ENCODE measurements around the gene MOB3B.
"Not testable (repeated sequence)": the region's sequence is repeated elsewhere in the genome, so short reads cannot be mapped to it uniquely, and the experiment has no call there.

MOB3B gene

DNA sequence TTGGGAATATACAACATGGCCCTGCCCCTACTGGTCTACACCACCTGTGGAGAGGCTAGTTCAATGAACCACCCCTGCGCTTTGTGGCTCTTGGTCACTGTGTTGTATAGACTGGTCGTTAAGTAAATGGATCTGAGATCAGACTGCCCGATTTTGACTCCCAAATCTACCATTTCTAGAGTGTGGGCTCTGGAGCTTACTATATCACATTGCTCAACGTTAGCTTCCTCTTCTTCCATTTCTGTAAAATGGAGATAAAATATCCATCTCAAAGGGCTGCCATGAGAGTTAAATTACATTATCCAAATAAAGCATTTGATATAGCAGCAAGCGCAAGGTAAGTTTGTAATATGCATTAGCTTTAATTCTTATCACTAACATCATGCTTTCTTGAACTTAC lies 58.2 kb downstream of the MOB3B start:
- TF ChIP-seq, protein P1, sequence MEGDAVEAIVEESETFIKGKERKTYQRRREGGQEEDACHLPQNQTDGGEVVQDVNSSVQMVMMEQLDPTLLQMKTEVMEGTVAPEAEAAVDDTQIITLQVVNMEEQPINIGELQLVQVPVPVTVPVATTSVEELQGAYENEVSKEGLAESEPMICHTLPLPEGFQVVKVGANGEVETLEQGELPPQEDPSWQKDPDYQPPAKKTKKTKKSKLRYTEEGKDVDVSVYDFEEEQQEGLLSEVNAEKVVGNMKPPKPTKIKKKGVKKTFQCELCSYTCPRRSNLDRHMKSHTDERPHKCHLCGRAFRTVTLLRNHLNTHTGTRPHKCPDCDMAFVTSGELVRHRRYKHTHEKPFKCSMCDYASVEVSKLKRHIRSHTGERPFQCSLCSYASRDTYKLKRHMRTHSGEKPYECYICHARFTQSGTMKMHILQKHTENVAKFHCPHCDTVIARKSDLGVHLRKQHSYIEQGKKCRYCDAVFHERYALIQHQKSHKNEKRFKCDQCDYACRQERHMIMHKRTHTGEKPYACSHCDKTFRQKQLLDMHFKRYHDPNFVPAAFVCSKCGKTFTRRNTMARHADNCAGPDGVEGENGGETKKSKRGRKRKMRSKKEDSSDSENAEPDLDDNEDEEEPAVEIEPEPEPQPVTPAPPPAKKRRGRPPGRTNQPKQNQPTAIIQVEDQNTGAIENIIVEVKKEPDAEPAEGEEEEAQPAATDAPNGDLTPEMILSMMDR (IDR thresholded peaks at IDR 0.05; ENCODE audit: low read depth, low read length), result no peak
- no peak for DNase-seq (ENCODE audit: low read depth, low spot score)
- in situ Hi-C loops (cut with HindIII; ENCODE audit: low sequenced_read_pairs), result no loop called here
- H3K4me3 ChIP-seq (ENCODE audit: low read depth, low read length), result no peak overlapping the region

DNA sequence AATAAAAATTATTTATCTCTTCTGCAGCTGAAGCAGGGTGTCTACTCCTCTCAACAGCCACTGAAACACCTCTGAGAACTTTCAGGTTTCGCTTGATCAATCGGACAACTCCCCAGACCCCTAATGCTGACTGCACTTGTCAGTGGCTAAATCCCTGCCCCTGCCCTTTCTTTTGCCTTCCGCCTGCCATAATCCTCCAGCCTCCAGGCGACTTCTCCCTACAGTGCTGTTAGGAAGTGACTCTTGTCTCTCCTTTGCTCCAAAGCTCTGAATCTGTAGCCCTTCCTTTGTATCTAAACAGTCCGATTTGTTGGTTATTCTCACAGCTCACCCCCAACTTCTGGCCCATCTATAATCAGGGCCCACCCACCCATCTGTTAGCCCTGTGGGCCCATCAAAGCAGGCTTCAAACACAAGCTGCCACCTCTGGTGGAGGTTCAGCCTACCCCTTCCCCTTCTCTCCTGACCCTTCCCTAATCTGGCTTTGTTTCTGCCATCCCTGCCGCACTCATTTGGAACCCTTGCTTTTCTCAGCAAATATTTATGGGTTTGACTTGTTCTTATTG lies 59.2 kb downstream of the MOB3B start:
- in situ Hi-C loops (cut with HindIII; ENCODE audit: low sequenced_read_pairs), result no loop called here

DNA sequence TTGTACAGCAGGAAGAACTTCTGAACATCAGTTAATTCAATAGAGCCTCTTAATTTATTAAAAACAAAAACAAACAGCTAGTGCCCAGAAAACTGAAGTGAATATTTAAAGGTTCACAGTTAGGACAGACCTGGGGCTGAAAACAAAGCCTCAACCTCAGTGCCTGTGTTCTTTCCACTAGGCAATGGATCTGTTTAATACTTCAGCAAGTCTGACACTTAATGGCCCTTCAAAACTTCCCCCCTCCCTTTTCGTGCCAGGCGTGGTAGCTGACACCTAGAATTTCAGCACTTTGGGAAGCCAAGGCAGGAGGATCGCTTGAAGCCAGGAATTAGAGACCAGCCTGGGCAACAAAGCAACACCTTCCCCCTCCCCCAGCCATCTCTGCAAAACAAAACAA lies 60.1 kb downstream of the MOB3B start:
- TF ChIP-seq, protein P1 (IDR thresholded peaks at IDR 0.05; ENCODE audit: low read depth, low read length), result no peak
- no peak for DNase-seq (ENCODE audit: low read depth, low spot score)
- in situ Hi-C loops (cut with HindIII; ENCODE audit: low sequenced_read_pairs), result no loop called here
- no peak overlapping the region for H3K4me3 ChIP-seq (ENCODE audit: low read depth, low read length)

More for the DNA sequence above, 59.2 kb downstream of the MOB3B start:
- TF ChIP-seq, protein P1 (IDR thresholded peaks at IDR 0.05; ENCODE audit: low read depth, low read length), result no peak
- no peak overlapping the region for H3K4me3 ChIP-seq (ENCODE audit: low read depth, low read length)
- no peak for DNase-seq (ENCODE audit: low read depth, low spot score)

DNA sequence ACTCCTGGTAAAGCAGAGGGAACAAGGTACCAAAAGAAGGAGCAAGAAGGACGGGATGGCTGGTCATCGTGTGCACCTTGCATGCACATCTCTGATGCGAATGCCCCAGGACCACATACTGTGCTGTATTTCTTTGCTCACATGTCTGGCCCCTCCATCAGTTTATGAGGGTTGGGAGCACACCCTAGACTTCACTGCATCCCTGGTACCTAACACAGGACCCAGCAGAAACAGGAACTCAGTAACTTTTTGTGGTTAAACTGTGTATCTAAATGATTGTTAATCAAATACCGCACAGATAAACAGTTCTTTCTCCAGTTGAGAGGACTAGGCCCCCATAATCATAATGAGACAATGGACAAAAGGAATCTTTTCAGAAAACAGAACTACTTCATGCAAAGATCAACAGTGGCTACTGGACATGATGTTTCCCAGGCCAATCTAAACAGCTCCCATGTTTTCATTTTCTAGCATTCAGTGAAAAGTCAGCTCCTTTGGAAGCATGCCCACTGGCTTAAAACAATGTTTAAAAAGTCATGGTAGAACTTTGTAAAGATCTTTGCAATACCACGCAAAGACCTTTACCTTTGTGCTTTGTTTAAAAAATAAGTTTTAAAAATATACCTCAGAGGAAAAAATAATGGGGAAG lies 61.0 kb downstream of the MOB3B start:
- DNase-seq (ENCODE audit: low read depth, low spot score), result peak; percentile 57
- TF ChIP-seq, protein P1 (IDR thresholded peaks at IDR 0.05; ENCODE audit: low read depth, low read length), result no peak
- H3K4me3 ChIP-seq (ENCODE audit: low read depth, low read length), result no peak overlapping the region
- in situ Hi-C loops (cut with HindIII; ENCODE audit: low sequenced_read_pairs), result no loop called here

DNA sequence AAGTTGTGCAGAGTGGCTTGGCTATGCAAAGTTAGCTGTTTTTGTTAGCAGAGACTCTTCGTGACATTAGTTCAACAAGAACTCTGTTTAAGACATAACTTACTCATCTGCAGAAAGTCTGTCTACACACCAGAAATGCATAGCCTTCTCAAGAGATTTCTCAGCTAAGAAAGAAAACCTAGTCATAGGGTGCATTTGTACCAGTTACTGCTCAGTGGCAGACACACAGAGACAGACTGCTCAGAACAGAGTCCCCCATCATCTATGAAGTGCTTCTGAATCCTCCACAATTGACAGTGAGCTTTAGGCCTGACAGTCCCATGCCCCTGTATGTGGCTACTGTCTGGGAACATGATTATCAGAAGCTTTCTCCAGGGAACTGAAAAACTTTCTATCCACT lies 61.6 kb downstream of the MOB3B start:
- TF ChIP-seq, protein P1 (IDR thresholded peaks at IDR 0.05; ENCODE audit: low read depth, low read length), result no peak
- H3K4me3 ChIP-seq (ENCODE audit: low read depth, low read length), result no peak overlapping the region
- DNase-seq (ENCODE audit: low read depth, low spot score), result no peak
- in situ Hi-C loops (cut with HindIII; ENCODE audit: low sequenced_read_pairs), result no loop called here

DNA sequence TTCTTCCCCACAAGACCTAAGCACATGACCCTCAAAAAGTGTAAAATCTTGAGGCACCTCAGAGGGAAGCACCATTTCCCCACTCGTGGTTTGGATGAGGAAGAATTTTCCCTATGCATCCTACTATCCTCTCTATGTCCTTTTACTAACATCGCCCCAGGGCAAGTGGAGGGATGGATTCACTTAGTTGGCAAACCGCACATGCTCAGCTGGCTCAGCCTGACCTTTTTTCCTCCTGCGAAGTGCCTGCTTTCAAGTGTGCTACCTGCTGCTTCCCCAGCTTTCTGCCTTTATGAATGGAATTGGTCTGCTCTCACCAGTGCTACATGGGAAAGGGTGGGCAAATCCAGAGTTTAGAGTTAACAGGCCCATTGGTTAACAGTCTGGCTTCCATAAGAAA lies 62.1 kb downstream of the MOB3B start:
- no peak overlapping the region for H3K4me3 ChIP-seq (ENCODE audit: low read depth, low read length)
- no peak for DNase-seq (ENCODE audit: low read depth, low spot score)
- in situ Hi-C loops (cut with HindIII; ENCODE audit: low sequenced_read_pairs), result no loop called here
- TF ChIP-seq, protein P1 (IDR thresholded peaks at IDR 0.05; ENCODE audit: low read depth, low read length), result no peak

DNA sequence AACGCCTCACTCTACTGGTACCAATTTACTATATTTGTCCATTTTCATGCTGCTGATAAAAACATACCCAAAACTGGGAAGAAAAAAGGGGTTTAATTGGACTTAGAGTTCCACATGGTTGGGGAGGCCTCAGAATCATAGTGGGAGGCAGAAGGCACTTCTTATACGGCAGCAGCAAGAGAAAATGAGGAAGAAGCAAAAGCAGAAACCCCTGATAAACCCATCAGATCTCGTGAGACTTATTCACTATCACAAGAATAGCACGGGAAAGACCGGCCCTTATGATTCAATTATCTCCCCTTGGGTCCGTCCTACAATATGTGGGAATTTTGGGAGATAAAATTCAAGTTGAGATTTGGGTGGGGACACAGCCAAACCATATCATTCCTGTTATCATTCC lies 63.1 kb downstream of the MOB3B start:
- DNase-seq (ENCODE audit: low read depth, low spot score); in situ Hi-C loops (cut with HindIII; ENCODE audit: low sequenced_read_pairs); H3K4me3 ChIP-seq (ENCODE audit: low read depth, low read length): not testable (repeated sequence)

DNA sequence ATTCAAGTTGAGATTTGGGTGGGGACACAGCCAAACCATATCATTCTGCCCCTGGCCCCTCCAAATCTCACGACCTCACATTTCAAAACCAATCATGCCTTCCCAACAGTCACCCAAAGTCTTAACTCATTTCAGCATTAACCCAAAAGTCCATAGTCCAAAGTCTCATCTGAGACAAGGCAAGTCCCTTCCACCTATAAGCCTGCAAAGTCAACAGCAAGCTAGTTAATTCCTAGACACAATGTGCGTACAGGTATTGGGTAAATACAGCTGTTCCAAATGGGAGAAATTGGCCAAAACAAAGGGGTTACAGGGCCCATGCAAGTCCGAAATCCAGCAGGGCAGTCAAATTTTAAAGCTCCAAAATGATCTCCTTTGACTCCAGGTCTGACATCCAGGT lies 64.7 kb downstream of the MOB3B start:
- in situ Hi-C loops (cut with HindIII; ENCODE audit: low sequenced_read_pairs), result not testable (repeated sequence)

More for the DNA sequence above, 64.7 kb downstream of the MOB3B start:
- DNase-seq (ENCODE audit: low read depth, low spot score); H3K4me3 ChIP-seq (ENCODE audit: low read depth, low read length): not testable (repeated sequence)
